H1 (cell line): ENCODE data around the gene IGSF5. TPM values are rescaled to one million over a fixed set of nuclear protein-coding genes. Genes with fewer than 3 reads are reported as not detected.

Experiments used
- CTCF ChIA-PET: fragments of 300-600 bp; sonication (Branson Sonifier 250); formaldehyde crosslinking; loops from one replicate; lab custom pipeline; 2021; ENCODE audit not compliant: partially characterized antibody; lab: Charles Lee
- POLR2A ChIA-PET: fragments of 300-600 bp; sonication (Branson Sonifier 250); formaldehyde crosslinking; loops from one replicate; lab custom pipeline; 2021; ENCODE audit warnings: inconsistent platforms; ENCODE audit not compliant: partially characterized antibody; lab: Charles Lee
- DNase-seq, 2 experiments: peaks; one replicate each; pipeline versions ENCODE4 v3.0.0 to v3.0.0-alpha.2; 2010 to 2022; ENCODE audit warnings: low spot score in 2 of 2, low read depth in 1 of 2, mixed read lengths in 1 of 2
- FAIRE-seq: peaks from 2 replicates; lab custom pipeline; 2011; peaks lifted over from hg19 to GRCh38; lab: Jason Lieb, UNC
- H2AFZ ChIP-seq: 2 replicates; pipeline ENCODE4 v1.8.1; 2012; ENCODE audit warnings: low read length, inconsistent platforms
- H2AK5ac ChIP-seq: 2 replicates; pipeline ENCODE4 v1.6.1; 2013; ENCODE audit warnings: low read depth, low read length
- H2BK120ac ChIP-seq: replicated peaks from 2 replicates; pipeline ENCODE3; 2013; ENCODE audit warnings: low read depth, low read length, inconsistent platforms
- H2BK12ac ChIP-seq: 2 replicates; pipeline ENCODE4 v1.6.1; 2013; ENCODE audit warnings: low read depth, low read length
- H2BK15ac ChIP-seq: 2 replicates; pipeline ENCODE4 v1.6.1; 2013; ENCODE audit warnings: low read length
- H2BK20ac ChIP-seq: 2 replicates; pipeline ENCODE4 v1.6.1; 2013; ENCODE audit warnings: low read length
- H2BK5ac ChIP-seq: 2 replicates; pipeline ENCODE4 v1.6.1; 2013; ENCODE audit warnings: low read depth, low read length
- H3K14ac ChIP-seq: 2 replicates; pipeline ENCODE4 v1.6.1; 2013; ENCODE audit warnings: inconsistent platforms; ENCODE audit not compliant: insufficient read length
- H3K18ac ChIP-seq: 2 replicates; pipeline ENCODE4 v1.6.1; 2013; ENCODE audit warnings: low read length; ENCODE audit errors: extremely low read depth
- H3K23ac ChIP-seq: 2 replicates; pipeline ENCODE4 v1.6.1; 2013; ENCODE audit warnings: inconsistent platforms; ENCODE audit not compliant: insufficient read length
- H3K23me2 ChIP-seq: 2 replicates; pipeline ENCODE4 v1.6.1; 2013; ENCODE audit warnings: low read depth, low read length
- H3K27ac ChIP-seq: 2 replicates; pipeline ENCODE4 v1.6.1; 2011; ENCODE audit warnings: low read depth, low read length, inconsistent platforms
- H3K27me3 ChIP-seq, 4 experiments: replicated peaks in 1 of 4; 1 replicate in 1 of 4; 2 replicates in 3 of 4; pipeline versions ENCODE4 v1.6.1 to v1.8.1; 2011 to 2013; ENCODE audit warnings: low read length in 3 of 4, mild to moderate bottlenecking in 3 of 4, inconsistent platforms in 2 of 4, mixed read lengths in 2 of 4, moderate library complexity in 1 of 4; ENCODE audit not compliant: control insufficient read depth in 3 of 4, insufficient read depth in 3 of 4; ENCODE audit errors: extremely low read depth in 1 of 4
- H3K36me3 ChIP-seq, 4 experiments: 2 replicates each; pipeline versions ENCODE4 v1.6.1 to v1.8.1; 2011 to 2013; ENCODE audit warnings: mild to moderate bottlenecking in 4 of 4, low read length in 3 of 4, moderate library complexity in 2 of 4, control low read depth in 1 of 4, inconsistent platforms in 1 of 4; ENCODE audit not compliant: insufficient read depth in 4 of 4, control insufficient read depth in 2 of 4
- H3K4ac ChIP-seq: replicated peaks from 2 replicates; pipeline ENCODE3; 2013; ENCODE audit warnings: low read length, low read depth, mixed read lengths, inconsistent platforms; ENCODE audit not compliant: insufficient read length
- H3K4me1 ChIP-seq, 4 experiments: replicated peaks in 1 of 4; 1 replicate in 1 of 4; 2 replicates in 3 of 4; pipeline versions ENCODE4 v1.6.1 to v1.8.1; 2011 to 2013; ENCODE audit warnings: low read length in 3 of 4, inconsistent platforms in 2 of 4, mixed read lengths in 1 of 4; ENCODE audit not compliant: insufficient read depth in 4 of 4, control insufficient read depth in 3 of 4
- H3K4me2 ChIP-seq, 2 experiments: 2 replicates each; pipeline versions ENCODE4 v1.6.1 to v1.8.1; 2011 to 2013; ENCODE audit warnings: low read depth in 2 of 2, low read length in 2 of 2, control low read depth in 1 of 2, inconsistent platforms in 1 of 2, mild to moderate bottlenecking in 1 of 2; ENCODE audit not compliant: insufficient read depth in 1 of 2
- H3K4me3 ChIP-seq, 4 experiments: fragments of 200-600, 300-600 bp in 1 of 4; sonication (generic), shearing (Covaris generic), sonication (Bioruptor Twin) in 1 of 4; 2 replicates each; pipeline versions ENCODE4 v1.5.1 to v1.8.1; 2011 to 2016; ENCODE audit warnings: low read length in 4 of 4, low read depth in 3 of 4, control low read depth in 2 of 4, inconsistent platforms in 2 of 4, mild to moderate bottlenecking in 2 of 4, mixed read lengths in 1 of 4, moderate library complexity in 1 of 4; ENCODE audit not compliant: insufficient read depth in 2 of 4; ENCODE audit errors: extremely low read depth in 1 of 4
- H3K56ac ChIP-seq: replicated peaks from 2 replicates; pipeline ENCODE3; 2013; ENCODE audit warnings: low read depth, mild to moderate bottlenecking, mixed read lengths, low read length, inconsistent platforms; ENCODE audit not compliant: insufficient read length
- H3K79me1 ChIP-seq: 2 replicates; pipeline ENCODE4 v1.6.1; 2013; ENCODE audit warnings: low read depth, low read length, control low read depth
- H3K79me2 ChIP-seq, 2 experiments: 2 replicates each; pipeline versions ENCODE4 v1.6.1 to v1.8.1; 2012 to 2013; ENCODE audit warnings: low read length in 2 of 2, mild to moderate bottlenecking in 2 of 2, inconsistent platforms in 1 of 2; ENCODE audit not compliant: insufficient read depth in 2 of 2, control insufficient read depth in 1 of 2
- H3K9ac ChIP-seq, 4 experiments: replicated peaks in 1 of 4; 1 replicate in 1 of 4; 2 replicates in 3 of 4; pipeline versions ENCODE4 v1.6.1 to v1.8.1; 2011 to 2013; ENCODE audit warnings: low read depth in 3 of 4, low read length in 3 of 4, control low read depth in 2 of 4, mild to moderate bottlenecking in 2 of 4, moderate library complexity in 2 of 4, inconsistent platforms in 1 of 4; ENCODE audit errors: extremely low read depth in 1 of 4
- H3K9me3 ChIP-seq, 2 experiments: 2 replicates each; pipeline versions ENCODE4 v1.6.1 to v1.8.1; 2012 to 2013; ENCODE audit warnings: mild to moderate bottlenecking in 2 of 2, moderate library complexity in 2 of 2, control low read depth in 1 of 2, inconsistent platforms in 1 of 2, low read depth in 1 of 2, low read length in 1 of 2, mixed read lengths in 1 of 2; ENCODE audit not compliant: insufficient read depth in 2 of 2
- H4K20me1 ChIP-seq, 2 experiments: replicated peaks in 1 of 2; 2 replicates each; pipeline versions ENCODE3 to v1.8.1; 2011 to 2013; ENCODE audit warnings: inconsistent platforms in 2 of 2, low read length in 2 of 2, mild to moderate bottlenecking in 1 of 2; ENCODE audit not compliant: insufficient read depth in 2 of 2, control insufficient read depth in 1 of 2
- H4K5ac ChIP-seq: 2 replicates; pipeline ENCODE4 v1.6.1; 2013; ENCODE audit warnings: low read length, low read depth, mixed read lengths, inconsistent platforms; ENCODE audit not compliant: insufficient read length
- H4K8ac ChIP-seq: 2 replicates; pipeline ENCODE4 v1.8.0; 2013; ENCODE audit warnings: mild to moderate bottlenecking, moderate library complexity, low read length, inconsistent platforms; ENCODE audit not compliant: insufficient read depth; ENCODE audit errors: extremely low read depth
- H4K91ac ChIP-seq: replicated peaks from 2 replicates; pipeline ENCODE3; 2013; ENCODE audit warnings: low read length, mixed read lengths, inconsistent platforms; ENCODE audit not compliant: insufficient read length
- CTCF ChIP-seq, 3 experiments: IDR thresholded peaks; 1 replicate in 2 of 3; 2 replicates in 1 of 3; pipeline versions ENCODE4 v1.5.1 to v1.6.1; 2011; ENCODE audit warnings: low read length in 3 of 3, mild to moderate bottlenecking in 3 of 3, inconsistent platforms in 2 of 3, low read depth in 1 of 3, moderate library complexity in 1 of 3; ENCODE audit not compliant: insufficient read depth in 1 of 3; ENCODE audit errors: control extremely low read depth in 1 of 3
- EZH2 ChIP-seq: fragments of 200-600 bp; sonication (generic); IDR thresholded peaks from 2 replicates; pipeline ENCODE4 v1.7.1; 2012; ENCODE audit warnings: low read depth, mild to moderate bottlenecking, moderate library complexity, low read length, inconsistent platforms; ENCODE audit not compliant: severe bottlenecking
- WGBS, 2 experiments: shearing (Covaris generic) in 1 of 2; methylation state at CpG; one replicate each; pipeline versions ENCODE4 v1.1.6 to v1.1.7; 2013 to 2015; ENCODE audit warnings: low lambda C conversion rate in 2 of 2, mixed read lengths in 2 of 2, inconsistent platforms in 1 of 2, low coverage in 1 of 2, missing lambda C conversion rate in 1 of 2; ENCODE audit not compliant: insufficient replicate concordance in 2 of 2, insufficient coverage in 1 of 2, insufficient read length in 1 of 2; ENCODE audit errors: extremely low coverage in 1 of 2, missing lambda C conversion rate in 1 of 2; 5-methylcytosine and 5-hydroxymethylcytosine counted together
- polyA plus RNA-seq, 7 experiments: library from polyadenylated mRNA; depleted of rRNA in 3 of 7; stranded (reverse) in 5 of 7; unstranded in 2 of 7; fragments of >200 nt in 5 of 7; fragments of 200-250 nt in 2 of 7; gene quantifications; 1 replicate in 5 of 7; 2 replicates in 1 of 7; 4 replicates in 1 of 7; pipeline versions ENCODE4 v1.2.1 to v1.2.3, GENCODE V29; 2011 to 2013; ENCODE audit warnings: missing spikeins in 2 of 7, mixed read lengths in 2 of 7
- total RNA-seq: library from RNA; stranded (reverse); fragmentation: NEBNext Ultra II Directional; extraction: Animal tissue kit (Norgen Biotek cat#: 25700); gene quantifications from 2 replicates; pipeline ENCODE4 v1.2.1, GENCODE V29; 2021

Gene IGSF5
- total and polyA plus RNA-seq, 2 of the 8 experiments (the other 6 are each of a cell fraction or from before 2014, with no cell fraction given), result 4.4 to 5.4 TPM

- no peak overlapping the region for H3K4me3 ChIP-seq
- DNase-seq (no peak), FAIRE-seq (no peak)
- CTCF ChIA-PET, result no interaction called here
- no peak overlapping the region for H3K4ac ChIP-seq
- H4K8ac ChIP-seq, result no peak overlapping the region
- no peak overlapping the region; the same call in 1 of the 2 replicates for H2BK15ac ChIP-seq
- WGBS, 2 experiments, result 90% methylated on average over 5 of the region's 5 CpGs; no CpG with 5 or more reads in 1 of the 2 experiments
- peaks cover 0 to 11% (median 0%) of the 10 kb centered on the region in 4 experiments; a peak in 2 of 8 replicates for H3K36me3 ChIP-seq
- no peak overlapping the region for H4K91ac ChIP-seq
- H3K27me3 ChIP-seq, result no peaks in the 10 kb centered on the region
- no peak overlapping the region for H3K27ac ChIP-seq
- H3K23me2 ChIP-seq, result no peaks in the 10 kb centered on the region; the same call in 1 of the 2 replicates
- H3K79me1 ChIP-seq, result no peaks in the 10 kb centered on the region
- POLR2A ChIA-PET, result no interaction called here
- no peak overlapping the region for H2BK5ac ChIP-seq
- no peak overlapping the region for H2BK20ac ChIP-seq
- no peak overlapping the region for H2BK120ac ChIP-seq
- no peaks in the 10 kb centered on the region for H4K20me1 ChIP-seq
- peaks cover 9 to 14% of the 10 kb centered on the region in 2 experiments for H3K9me3 ChIP-seq
- no peak for TF ChIP-seq EZH2
- peak in 1 of 3 experiments; percentile 14; a peak in 1 of 4 replicates for TF ChIP-seq CTCF (IDR thresholded peaks at IDR 0.05; ENCODE audit: control extremely low read depth in 1 of 3, insufficient read depth in 1 of 3, low read depth in 1 of 3, low read length in 3 of 3)
- peaks cover 0 to 4% (median 1%) of the 10 kb centered on the region in 4 experiments; a peak in 1 of 7 replicates for H3K4me1 ChIP-seq
- H3K23ac ChIP-seq, result no peak overlapping the region
- no peak overlapping the region for H3K18ac ChIP-seq
- H2BK12ac ChIP-seq, result no peak overlapping the region
- H3K79me2 ChIP-seq, result no peaks in the 10 kb centered on the region
- H2AK5ac ChIP-seq, result no peak overlapping the region
- H4K5ac ChIP-seq, result no peak overlapping the region
- no peak overlapping the region for H2AFZ ChIP-seq
- H3K56ac ChIP-seq, result no peak overlapping the region
- no peak overlapping the region for H3K9ac ChIP-seq
- no peak overlapping the region for H3K4me2 ChIP-seq
- H3K14ac ChIP-seq, result no peak overlapping the region
Measured at GRCh38 chr21:39720126-39720778, 24.7 kb upstream of the IGSF5 start.
